Measurements from ENCODE around the gene HOXA13. TPM values are rescaled to one million over a fixed set of nuclear protein-coding genes. Genes with fewer than 3 reads are reported as not detected.

HOXA13 gene
- total RNA-seq, 3 donors from 2014 or later: not detected

DNA sequence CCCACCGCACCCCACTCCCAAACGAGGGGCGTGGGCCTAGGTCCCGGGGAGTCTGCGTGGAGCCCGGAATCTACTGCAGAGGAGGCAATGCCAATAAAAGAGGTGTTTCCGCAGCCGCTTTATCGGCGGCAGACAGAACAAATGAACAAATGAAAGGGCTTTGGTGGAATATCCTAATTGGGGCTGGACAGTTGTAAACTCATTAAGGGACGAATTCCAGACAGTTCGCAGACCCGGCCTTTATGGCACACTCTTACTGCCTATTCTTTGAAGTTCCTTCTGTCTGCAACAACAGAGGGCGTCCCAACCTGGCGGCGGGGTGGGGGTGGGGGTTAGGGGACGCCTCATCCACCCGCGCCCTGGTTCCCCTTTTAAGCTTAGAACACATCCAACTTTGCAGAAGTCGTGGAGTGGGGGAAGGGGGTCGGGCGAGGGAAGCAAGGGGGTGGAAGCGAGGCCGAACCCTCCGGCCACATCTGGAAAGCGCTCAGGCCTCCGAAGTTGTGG, 38.6 kb downstream of the HOXA13 start:
- Mint-ChIP-seq H3K36me3 (ENCODE audit: insufficient read depth) (no peaks in the 10 kb centered on the region), H3K4me1 (ENCODE audit: low read depth) (peaks cover 23% of the 10 kb centered on the region), H3K4me3 (peak overlapping the region; percentile 73), H3K9me3 (no peaks in the 10 kb centered on the region), H3K27me3 (ENCODE audit: low read depth) (peaks cover 77% of the 10 kb centered on the region)
- ATAC-seq: no peak
- DNase-seq: no peak

DNA sequence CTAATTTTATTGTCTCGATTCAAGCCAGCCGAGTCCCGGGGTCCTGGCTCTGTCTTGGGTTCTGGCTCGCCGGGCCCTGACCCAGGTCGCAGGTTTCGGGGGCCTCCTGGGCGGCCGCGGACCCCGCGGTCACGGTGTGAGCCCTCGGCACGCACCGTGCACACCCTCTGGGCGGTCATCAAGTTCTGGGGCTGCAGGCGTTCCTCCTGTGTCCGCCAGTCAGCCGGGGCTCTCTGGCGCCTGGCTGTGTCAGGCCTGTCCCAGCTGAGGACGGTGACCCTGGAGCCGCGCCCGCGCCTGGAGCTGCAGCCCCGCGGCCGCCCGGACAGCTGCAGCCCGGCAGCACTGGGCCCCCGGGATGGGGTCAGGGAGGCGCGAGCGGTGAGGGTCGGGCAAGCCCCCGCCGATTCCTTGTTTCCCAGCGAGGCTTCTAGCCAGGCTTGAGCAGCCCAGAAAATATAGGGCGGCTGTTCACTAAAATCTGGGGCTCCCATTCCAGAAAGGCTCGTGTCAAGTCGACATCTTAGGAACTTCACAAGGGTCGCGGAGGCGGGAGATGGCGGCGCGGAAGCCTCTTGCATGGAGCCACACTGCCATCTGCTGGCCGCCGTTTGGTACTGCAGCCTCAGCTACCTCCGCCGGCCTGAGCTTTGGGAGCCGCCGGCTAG, 39.2 kb downstream of the HOXA13 start:
- H3K4me3 Mint-ChIP-seq: peak overlapping the region; percentile 73
- H3K4me1 Mint-ChIP-seq (ENCODE audit: low read depth): peaks cover 24% of the 10 kb centered on the region
- DNase-seq: peak; percentile 88
- peaks cover 77% of the 10 kb centered on the region for H3K27me3 Mint-ChIP-seq (ENCODE audit: low read depth)
- peak; percentile 65 to 76 for ATAC-seq
- H3K9me3 Mint-ChIP-seq: no peaks in the 10 kb centered on the region
- no peaks in the 10 kb centered on the region for H3K36me3 Mint-ChIP-seq (ENCODE audit: insufficient read depth)

DNA sequence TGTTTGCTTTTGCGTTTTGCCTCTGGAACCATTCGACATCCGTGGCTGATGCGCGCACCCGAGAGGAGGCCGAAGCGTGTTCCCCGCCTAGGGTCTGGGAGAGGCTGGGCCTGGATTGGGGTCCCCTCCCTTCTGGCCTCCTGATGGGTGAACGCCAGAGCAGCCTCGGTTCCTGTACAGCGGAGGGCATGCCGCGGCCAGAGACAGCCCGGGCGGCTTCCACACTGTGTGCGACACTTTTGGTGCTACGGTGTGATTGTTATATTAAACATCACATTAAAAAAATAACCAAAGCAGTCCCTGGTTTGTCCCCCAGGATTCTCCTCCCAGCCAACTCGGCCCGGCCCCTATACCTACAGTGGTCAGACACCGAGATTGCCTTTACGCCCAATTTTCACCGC, 39.7 kb downstream of the HOXA13 start:
- DNase-seq: no peak
- peak; percentile 25 to 32 for ATAC-seq
- no peaks in the 10 kb centered on the region for H3K9me3 Mint-ChIP-seq
- H3K4me1 Mint-ChIP-seq (ENCODE audit: low read depth): peaks cover 27% of the 10 kb centered on the region
- H3K36me3 Mint-ChIP-seq (ENCODE audit: insufficient read depth): no peaks in the 10 kb centered on the region
- peak overlapping the region; percentile 46 for H3K4me3 Mint-ChIP-seq
- H3K27me3 Mint-ChIP-seq (ENCODE audit: low read depth): peaks cover 79% of the 10 kb centered on the region

GRCh38 chr7:27159266-27160144, 40.4 kb downstream of the HOXA13 start:
- H3K4me1 Mint-ChIP-seq (ENCODE audit: low read depth): peaks cover 30% of the 10 kb centered on the region
- no peaks in the 10 kb centered on the region for H3K9me3 Mint-ChIP-seq
- peaks cover 82% of the 10 kb centered on the region for H3K27me3 Mint-ChIP-seq (ENCODE audit: low read depth)
- no peaks in the 10 kb centered on the region for H3K36me3 Mint-ChIP-seq (ENCODE audit: insufficient read depth)
- H3K4me3 Mint-ChIP-seq: peak overlapping the region; percentile 46
- ATAC-seq: no peak
- no peak for DNase-seq

- H3K27me3 Mint-ChIP-seq (ENCODE audit: low read depth): peaks cover 81% of the 10 kb centered on the region
- H3K36me3 Mint-ChIP-seq (ENCODE audit: insufficient read depth): no peaks in the 10 kb centered on the region
- DNase-seq (no peak), ATAC-seq (no peak)
- no peak overlapping the region for H3K4me3 Mint-ChIP-seq
- H3K4me1 Mint-ChIP-seq (ENCODE audit: low read depth): peaks cover 37% of the 10 kb centered on the region
- no peaks in the 10 kb centered on the region for H3K9me3 Mint-ChIP-seq
These were observed 41.2 kb downstream of the HOXA13 start for GRCh38 chr7:27158436-27159265.

GRCh38 chr7:27157702-27158431, 42.0 kb downstream of the HOXA13 start:
- Mint-ChIP-seq H3K4me1 (ENCODE audit: low read depth) (peaks cover 38% of the 10 kb centered on the region), H3K4me3 (peak overlapping the region; percentile 52), H3K9me3 (no peaks in the 10 kb centered on the region), H3K36me3 (ENCODE audit: insufficient read depth) (no peaks in the 10 kb centered on the region), H3K27me3 (ENCODE audit: low read depth) (peaks cover 82% of the 10 kb centered on the region)
- DNase-seq (no peak), ATAC-seq (no peak)

- H3K36me3 Mint-ChIP-seq (ENCODE audit: insufficient read depth): no peaks in the 10 kb centered on the region
- H3K4me3 Mint-ChIP-seq: no peak overlapping the region
- peaks cover 83% of the 10 kb centered on the region for H3K27me3 Mint-ChIP-seq (ENCODE audit: low read depth)
- H3K4me1 Mint-ChIP-seq (ENCODE audit: low read depth): peaks cover 38% of the 10 kb centered on the region
- H3K9me3 Mint-ChIP-seq: no peaks in the 10 kb centered on the region
- DNase-seq (no peak), ATAC-seq (no peak)
These were observed 42.8 kb downstream of the HOXA13 start for GRCh38 chr7:27156916-27157701.

DNA sequence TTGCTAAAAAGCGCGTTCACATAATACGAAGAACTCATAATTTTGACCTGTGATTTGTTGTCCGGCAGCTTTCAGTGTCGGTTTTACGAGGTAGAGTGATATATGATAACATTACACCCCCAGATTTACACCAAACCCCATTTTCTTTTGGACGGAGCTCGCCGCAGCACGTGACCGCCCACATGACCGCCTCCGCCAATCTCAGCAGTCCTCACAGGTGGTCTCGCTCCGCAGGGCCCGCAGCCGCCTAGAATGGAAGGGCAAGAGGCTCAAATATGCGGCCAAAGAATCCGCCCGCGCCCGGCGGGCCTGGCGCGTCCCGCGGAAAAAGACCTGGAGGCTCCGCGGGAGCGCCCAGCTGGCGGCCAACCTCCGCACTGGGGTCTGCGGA, 43.4 kb downstream of the HOXA13 start, which contains the start of gene HOXA7:
TSS of gene HOXA7 (minus strand) at position 168 of the 391 bp plus-strand sequence. CDS start at position 38, 130 bp downstream.
- DNase-seq: no peak
- Mint-ChIP-seq H3K4me3 (peak within 1 kb of the TSS; percentile 46), H3K4me1 (ENCODE audit: low read depth) (peaks cover 44% of the 10 kb centered on the region), H3K36me3 (ENCODE audit: insufficient read depth) (no peaks in the 10 kb centered on the region), H3K9me3 (no peaks in the 10 kb centered on the region), H3K27me3 (ENCODE audit: low read depth) (peaks cover 86% of the 10 kb centered on the region)
- ATAC-seq: no peak

- H3K4me1 Mint-ChIP-seq (ENCODE audit: low read depth): peaks cover 46% of the 10 kb centered on the region
- DNase-seq: no peak
- H3K36me3 Mint-ChIP-seq (ENCODE audit: insufficient read depth): no peaks in the 10 kb centered on the region
- H3K27me3 Mint-ChIP-seq (ENCODE audit: low read depth): peaks cover 88% of the 10 kb centered on the region
- no peaks in the 10 kb centered on the region for H3K9me3 Mint-ChIP-seq
- ATAC-seq: peak in 1 of 2 donors; percentile 11
- H3K4me3 Mint-ChIP-seq: peak overlapping the region; percentile 46
These were observed 43.9 kb downstream of the HOXA13 start for GRCh38 chr7:27155816-27156507.

DNA sequence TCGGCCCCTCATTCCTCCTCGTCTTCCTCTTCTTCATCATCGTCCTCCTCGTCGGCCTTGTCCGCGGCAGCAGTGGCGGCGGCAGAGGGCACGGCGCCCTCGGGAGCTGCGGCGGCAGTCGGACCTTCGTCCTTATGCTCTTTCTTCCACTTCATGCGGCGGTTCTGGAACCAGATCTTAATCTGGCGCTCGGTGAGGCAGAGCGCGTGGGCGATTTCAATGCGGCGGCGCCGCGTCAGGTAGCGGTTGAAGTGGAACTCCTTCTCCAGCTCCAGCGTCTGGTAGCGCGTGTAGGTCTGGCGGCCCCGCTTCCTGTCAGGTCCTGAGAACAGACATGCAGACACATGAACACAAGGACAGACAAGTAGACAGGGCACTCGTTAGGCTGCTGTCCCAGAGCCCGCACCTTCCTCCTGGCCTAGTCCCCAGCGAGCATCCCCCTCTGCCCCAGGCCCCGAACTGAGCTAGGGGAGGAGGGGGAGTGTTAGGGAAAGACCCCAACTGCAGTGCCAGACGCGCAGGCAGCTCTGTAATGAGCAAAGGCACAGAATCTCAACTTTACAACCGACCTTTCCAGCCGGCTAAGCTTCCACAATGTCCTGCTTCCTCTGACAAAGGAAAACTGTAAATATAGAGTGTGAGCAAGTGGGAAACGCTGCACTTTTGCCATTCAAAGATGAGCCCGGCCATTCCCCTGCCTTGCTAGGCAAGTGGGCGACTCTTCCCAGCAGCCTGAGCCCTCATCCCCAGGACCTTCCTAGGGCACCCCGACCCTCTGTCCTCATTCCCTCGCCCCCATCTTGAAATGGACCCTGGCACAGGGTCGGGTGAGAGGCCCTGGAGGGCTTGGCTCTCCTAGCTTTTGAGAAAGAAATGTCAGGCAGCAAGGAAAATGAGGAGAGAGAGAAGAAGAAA, 44.7 kb downstream of the HOXA13 start:
- Mint-ChIP-seq H3K27me3 (ENCODE audit: low read depth) (peaks cover 92% of the 10 kb centered on the region), H3K4me3 (peak overlapping the region; percentile 48), H3K36me3 (ENCODE audit: insufficient read depth) (no peaks in the 10 kb centered on the region), H3K9me3 (no peaks in the 10 kb centered on the region), H3K4me1 (ENCODE audit: low read depth) (peaks cover 50% of the 10 kb centered on the region)
- ATAC-seq (peak in 1 of 2 donors; percentile 12), DNase-seq (peak; percentile 57)

DNA sequence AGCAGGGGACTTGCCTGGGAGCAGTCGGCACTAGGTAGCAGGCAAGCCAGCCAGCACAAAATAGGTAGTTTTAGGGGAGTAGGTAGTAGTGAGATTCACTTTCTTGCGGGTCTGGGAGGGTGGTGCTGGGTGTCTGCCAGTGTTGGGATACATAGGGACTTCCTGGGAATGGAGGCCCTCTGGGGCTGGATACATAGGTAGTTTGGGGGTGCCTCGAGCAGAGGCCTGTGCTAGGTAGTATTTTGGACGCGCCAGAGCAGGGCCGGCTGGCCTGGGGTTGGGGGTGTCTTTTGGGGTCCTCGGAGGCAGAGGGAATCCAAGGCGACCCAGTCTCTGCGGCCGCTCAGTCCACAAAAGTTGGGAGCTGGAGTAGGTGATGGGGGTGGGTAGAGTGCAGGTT, 45.5 kb downstream of the HOXA13 start:
- ATAC-seq: no peak
- H3K27me3 Mint-ChIP-seq (ENCODE audit: low read depth): peaks cover 92% of the 10 kb centered on the region
- H3K4me3 Mint-ChIP-seq: no peak overlapping the region
- DNase-seq: no peak
- peaks cover 48% of the 10 kb centered on the region for H3K4me1 Mint-ChIP-seq (ENCODE audit: low read depth)
- H3K36me3 Mint-ChIP-seq (ENCODE audit: insufficient read depth): no peaks in the 10 kb centered on the region
- no peaks in the 10 kb centered on the region for H3K9me3 Mint-ChIP-seq

DNA sequence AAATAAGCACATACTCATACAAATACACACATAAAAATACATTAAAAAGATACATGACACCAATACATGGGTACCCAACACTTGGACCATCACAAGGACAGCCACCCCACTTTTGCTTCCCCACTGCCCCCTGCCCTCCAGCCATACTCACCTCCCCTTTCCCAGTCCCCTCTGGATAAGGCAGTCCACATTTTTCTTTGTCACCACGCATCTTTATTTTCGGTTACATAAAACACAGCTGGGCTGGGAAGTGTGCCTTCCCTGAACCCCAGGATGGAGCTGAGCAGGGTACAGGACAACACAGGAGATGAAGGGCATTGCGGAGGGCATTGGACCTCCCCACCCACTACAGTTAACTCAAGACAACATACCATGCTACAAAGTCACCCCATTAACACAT, 46.4 kb downstream of the HOXA13 start:
- H3K27me3 Mint-ChIP-seq (ENCODE audit: low read depth): peaks cover 92% of the 10 kb centered on the region
- H3K4me3 Mint-ChIP-seq: no peak overlapping the region
- peaks cover 45% of the 10 kb centered on the region for H3K4me1 Mint-ChIP-seq (ENCODE audit: low read depth)
- H3K36me3 Mint-ChIP-seq (ENCODE audit: insufficient read depth): no peaks in the 10 kb centered on the region
- DNase-seq (no peak), ATAC-seq (no peak)
- H3K9me3 Mint-ChIP-seq: no peaks in the 10 kb centered on the region

All from activated T-cell treated with anti-CD3 and anti-CD28 coated beads, Interleukin-2, amount 50 U/mL, for 4 hours (primary cell).